LNCAP (cell line): ENCODE data around the gene NKD1.

Experiments used
- CTCF ChIP-seq: fragments of 450-650 bp; IDR thresholded peaks from 2 replicates; pipeline ENCODE4 v1.5.1; 2017; ENCODE audit warnings: mild to moderate bottlenecking

The NKD1 gene

GRCh38 chr16:50530277-50531236 is 17.6 kb upstream of the NKD1 start:
- TF ChIP-seq CTCF, result no peak

GRCh38 chr16:50531359-50531758 is 16.8 kb upstream of the NKD1 start:
- no peak for TF ChIP-seq CTCF

GRCh38 chr16:50531901-50532300 is 16.3 kb upstream of the NKD1 start:
- no peak for TF ChIP-seq CTCF

GRCh38 chr16:50532576-50532975 is 15.6 kb upstream of the NKD1 start:
- no peak for TF ChIP-seq CTCF

- no peak for TF ChIP-seq CTCF
Observed at GRCh38 chr16:50533317-50533716, 14.9 kb upstream of the NKD1 start.

- no peak for TF ChIP-seq CTCF
Observed at GRCh38 chr16:50534091-50534490, 14.1 kb upstream of the NKD1 start.

GRCh38 chr16:50534556-50534955 is 13.6 kb upstream of the NKD1 start:
- TF ChIP-seq CTCF, result no peak
